T1000 (cell line): ENCODE measurements around the gene MLLT3.

ENCODE experiments used
- DNase-seq: peaks from one replicate; lab custom pipeline; 2025; ENCODE audit warnings: mixed read lengths; lab: John Stamatoyannopoulos, UW

The MLLT3 gene

DNA sequence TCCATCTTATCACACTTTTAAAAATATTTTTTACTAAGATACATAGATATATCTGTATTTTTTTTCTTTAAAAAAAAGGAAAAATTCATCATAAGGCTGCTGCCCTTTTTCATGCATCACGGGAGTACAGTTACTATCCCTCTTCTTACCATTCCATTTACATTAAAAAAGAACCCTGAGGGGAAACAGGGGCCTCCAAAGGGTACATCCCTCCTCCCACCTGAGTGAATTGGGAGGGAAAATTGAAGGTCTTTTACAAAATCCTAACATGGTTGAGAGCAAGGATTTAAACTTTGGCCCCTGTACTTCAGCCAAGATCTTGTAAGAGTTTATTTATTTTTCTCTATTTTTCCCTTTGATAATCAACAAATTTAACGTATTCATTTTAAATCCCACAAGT, 319.2 kb downstream of the MLLT3 start:
- DNase-seq = no peak

DNA sequence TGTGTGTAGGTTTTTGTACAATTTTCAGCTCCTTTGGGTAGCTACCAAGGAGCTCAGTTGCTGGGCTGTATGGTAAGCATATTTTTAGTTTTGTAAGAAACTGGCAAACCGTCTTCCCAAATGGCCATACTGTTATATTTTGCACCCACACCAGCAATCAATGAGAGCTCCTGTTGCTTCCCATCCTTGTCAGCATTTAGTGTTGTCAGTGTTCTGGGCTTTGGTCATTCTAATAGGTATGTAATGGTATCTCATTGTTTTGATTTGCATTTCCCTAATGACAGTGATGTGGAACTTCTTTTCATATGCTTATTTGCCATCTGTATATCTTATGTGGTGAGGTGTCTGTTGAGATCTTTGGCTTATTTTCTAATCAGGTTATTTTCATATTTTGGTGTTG, 320.1 kb downstream of the MLLT3 start:
- no peak for DNase-seq

- no peak for DNase-seq
Measured at GRCh38 chr9:20300430-20301115, 321.7 kb downstream of the MLLT3 start.

DNA sequence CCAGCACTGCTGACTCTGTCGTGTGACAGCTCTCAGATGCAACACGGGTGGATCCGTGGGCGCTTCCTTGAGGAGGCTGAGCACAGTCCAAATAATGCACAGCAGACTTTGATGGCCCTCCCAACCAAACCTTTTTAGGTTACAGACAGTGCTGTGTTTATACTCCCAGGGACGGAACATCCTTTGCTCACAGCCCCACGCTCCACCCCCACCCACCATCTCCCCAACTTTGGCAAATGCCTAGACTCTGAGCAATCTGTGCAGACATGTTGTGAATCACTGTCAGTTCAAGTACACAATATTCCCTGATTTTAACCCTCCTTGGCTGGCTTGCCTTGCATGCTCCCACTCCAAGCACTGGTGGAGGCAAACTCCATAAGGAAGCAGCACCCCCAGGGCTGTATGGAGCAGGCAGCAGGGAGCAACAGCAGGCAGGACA, 324.6 kb downstream of the MLLT3 start:
- no peak for DNase-seq

DNA sequence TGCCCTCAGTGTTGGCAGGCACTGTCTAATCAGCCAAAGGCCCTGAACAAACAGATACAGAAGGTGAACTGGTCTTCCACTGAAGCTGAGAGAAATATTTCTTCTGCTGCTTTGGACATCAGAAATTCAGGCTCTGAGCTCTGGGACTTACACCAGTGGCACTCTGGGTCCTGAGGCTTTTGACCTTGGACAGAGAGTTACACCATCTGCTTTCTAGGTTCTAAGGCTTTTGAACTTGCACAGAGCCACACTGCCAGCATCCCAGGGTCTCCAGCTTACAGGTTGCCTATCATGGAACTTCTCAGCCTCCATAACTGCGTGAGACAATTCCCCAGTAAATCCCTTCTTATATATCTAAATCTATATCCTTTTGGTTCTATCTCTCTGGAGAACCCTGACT, 326.7 kb downstream of the MLLT3 start:
- no peak for DNase-seq

GRCh38 chr9:20294046-20294750, 328.1 kb downstream of the MLLT3 start:
- no peak for DNase-seq

DNA sequence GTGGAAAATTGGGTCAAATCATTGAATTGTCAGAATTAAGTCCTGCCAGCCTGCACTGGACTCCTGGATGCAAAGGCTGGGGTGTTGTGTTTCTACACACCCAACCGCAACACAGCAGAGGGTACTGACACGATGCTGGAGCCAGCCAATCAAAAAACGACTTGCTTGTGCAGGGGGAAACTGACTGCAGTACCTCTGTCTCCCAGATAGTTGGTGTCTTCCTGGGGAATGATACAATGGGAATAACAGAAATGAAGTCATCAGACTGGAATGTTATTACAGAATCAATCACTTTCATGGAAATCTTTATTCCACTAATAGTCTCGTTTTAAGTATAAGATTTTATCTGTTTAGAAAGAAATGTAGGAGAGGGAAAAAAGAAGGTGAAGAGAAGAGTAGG, 330.3 kb downstream of the MLLT3 start:
- no peak for DNase-seq
